ENCODE measurements around the gene ARSJ. TPM values are rescaled to one million over a fixed set of nuclear protein-coding genes. Genes with fewer than 3 reads are reported as not detected.

Gene ARSJ
- total and polyA plus RNA-seq, 2 experiments from 2014 or later = 4.3 to 6.6 TPM

DNA sequence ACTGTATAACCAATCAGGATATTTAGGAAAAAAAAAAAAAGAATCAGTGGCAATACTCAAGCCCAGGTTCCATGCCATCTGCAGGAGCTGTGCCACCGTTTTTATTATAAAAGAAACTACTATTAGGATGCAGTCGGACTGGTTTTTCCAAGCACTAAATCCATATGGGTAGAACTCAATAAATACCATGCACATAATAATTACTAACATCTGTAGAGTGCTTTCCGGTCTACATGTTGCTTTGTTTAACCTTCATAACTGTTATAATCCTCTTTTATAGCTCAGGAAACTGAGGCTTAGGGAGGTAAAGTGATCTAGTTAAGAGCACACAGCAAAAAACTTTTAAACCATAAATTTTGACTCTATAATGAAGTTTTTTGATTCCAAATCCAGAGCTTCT, 24.0 kb downstream of the ARSJ start (continued):
- TF ChIP-seq, protein P1, sequence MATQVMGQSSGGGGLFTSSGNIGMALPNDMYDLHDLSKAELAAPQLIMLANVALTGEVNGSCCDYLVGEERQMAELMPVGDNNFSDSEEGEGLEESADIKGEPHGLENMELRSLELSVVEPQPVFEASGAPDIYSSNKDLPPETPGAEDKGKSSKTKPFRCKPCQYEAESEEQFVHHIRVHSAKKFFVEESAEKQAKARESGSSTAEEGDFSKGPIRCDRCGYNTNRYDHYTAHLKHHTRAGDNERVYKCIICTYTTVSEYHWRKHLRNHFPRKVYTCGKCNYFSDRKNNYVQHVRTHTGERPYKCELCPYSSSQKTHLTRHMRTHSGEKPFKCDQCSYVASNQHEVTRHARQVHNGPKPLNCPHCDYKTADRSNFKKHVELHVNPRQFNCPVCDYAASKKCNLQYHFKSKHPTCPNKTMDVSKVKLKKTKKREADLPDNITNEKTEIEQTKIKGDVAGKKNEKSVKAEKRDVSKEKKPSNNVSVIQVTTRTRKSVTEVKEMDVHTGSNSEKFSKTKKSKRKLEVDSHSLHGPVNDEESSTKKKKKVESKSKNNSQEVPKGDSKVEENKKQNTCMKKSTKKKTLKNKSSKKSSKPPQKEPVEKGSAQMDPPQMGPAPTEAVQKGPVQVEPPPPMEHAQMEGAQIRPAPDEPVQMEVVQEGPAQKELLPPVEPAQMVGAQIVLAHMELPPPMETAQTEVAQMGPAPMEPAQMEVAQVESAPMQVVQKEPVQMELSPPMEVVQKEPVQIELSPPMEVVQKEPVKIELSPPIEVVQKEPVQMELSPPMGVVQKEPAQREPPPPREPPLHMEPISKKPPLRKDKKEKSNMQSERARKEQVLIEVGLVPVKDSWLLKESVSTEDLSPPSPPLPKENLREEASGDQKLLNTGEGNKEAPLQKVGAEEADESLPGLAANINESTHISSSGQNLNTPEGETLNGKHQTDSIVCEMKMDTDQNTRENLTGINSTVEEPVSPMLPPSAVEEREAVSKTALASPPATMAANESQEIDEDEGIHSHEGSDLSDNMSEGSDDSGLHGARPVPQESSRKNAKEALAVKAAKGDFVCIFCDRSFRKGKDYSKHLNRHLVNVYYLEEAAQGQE (IDR thresholded peaks at IDR 0.05; ENCODE audit: unreplicated experiment) = no peak
- TF ChIP-seq NANOG (IDR thresholded peaks at IDR 0.05; ENCODE audit: borderline replicate concordance) (no peak), ZNF331 (CRISPR knock-in tag; IDR thresholded peaks at IDR 0.05; ENCODE audit: low read depth) (no peak)

DNA sequence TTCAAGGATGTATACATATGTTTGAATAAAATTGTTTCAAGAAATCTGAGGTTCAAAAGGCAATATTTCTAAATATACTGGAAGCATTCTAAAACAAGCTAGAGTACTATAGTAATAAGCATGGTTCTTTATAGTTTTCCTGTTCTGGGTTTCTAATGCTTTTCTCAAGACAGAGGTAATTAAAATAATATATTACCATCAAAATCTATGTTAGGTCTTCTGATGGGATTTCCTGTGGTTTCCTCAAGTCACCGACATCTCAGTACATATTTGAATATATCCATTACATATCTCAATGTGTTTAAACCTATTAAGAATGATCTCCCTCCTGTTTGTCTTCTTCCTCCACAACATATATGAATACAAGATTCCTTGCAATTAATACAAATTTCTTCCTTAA, 25.6 kb downstream of the ARSJ start:
- ATAC-seq = no peak
- Histone ChIP-seq H3K9me2 (ENCODE audit: insufficient read depth) (no peaks in the 10 kb centered on the region), H3K36me3 (ENCODE audit: insufficient read depth) (no peaks in the 10 kb centered on the region), H4K20me1 (replicated peaks; ENCODE audit: insufficient read depth) (no peaks in the 10 kb centered on the region), H3K27me3 (ENCODE audit: insufficient read depth) (no peaks in the 10 kb centered on the region), H3K4me2 (no peak overlapping the region), H3F3A (replicated peaks; ENCODE audit: low read depth) (no peaks in the 10 kb centered on the region), H2AFZ (no peak overlapping the region), H3K4me1 (ENCODE audit: insufficient read depth) (peaks cover 10% of the 10 kb centered on the region), H3K4me3 (no peak overlapping the region), H3K79me2 (replicated peaks; ENCODE audit: insufficient read depth) (no peaks in the 10 kb centered on the region), H3K27ac (ENCODE audit: low read depth) (no peak overlapping the region)
- DNase-seq (ENCODE audit: low spot score) = no peak
- Mint-ChIP-seq H3K4me3 (no peak overlapping the region), H3K27ac (no peak overlapping the region), H3K27me3 (ENCODE audit: insufficient read depth, low read depth, poor library complexity) (no peaks in the 10 kb centered on the region), H3K9me3 (no peaks in the 10 kb centered on the region), H3K36me3 (ENCODE audit: low read depth) (no peaks in the 10 kb centered on the region), H3K4me1 (peaks cover 16% of the 10 kb centered on the region)
- TF ChIP-seq STAT1 (IDR thresholded peaks at IDR 0.05; ENCODE audit: unreplicated experiment) (no peak), POLR2AphosphoS5 (IDR thresholded peaks at IDR 0.05; ENCODE audit: low read depth) (no peak), JUNB (IDR thresholded peaks at IDR 0.05; ENCODE audit: unreplicated experiment) (no peak), EZH2phosphoT487 (IDR thresholded peaks at IDR 0.05; ENCODE audit: unreplicated experiment) (no peak)
- TF ChIP-seq, protein P2, sequence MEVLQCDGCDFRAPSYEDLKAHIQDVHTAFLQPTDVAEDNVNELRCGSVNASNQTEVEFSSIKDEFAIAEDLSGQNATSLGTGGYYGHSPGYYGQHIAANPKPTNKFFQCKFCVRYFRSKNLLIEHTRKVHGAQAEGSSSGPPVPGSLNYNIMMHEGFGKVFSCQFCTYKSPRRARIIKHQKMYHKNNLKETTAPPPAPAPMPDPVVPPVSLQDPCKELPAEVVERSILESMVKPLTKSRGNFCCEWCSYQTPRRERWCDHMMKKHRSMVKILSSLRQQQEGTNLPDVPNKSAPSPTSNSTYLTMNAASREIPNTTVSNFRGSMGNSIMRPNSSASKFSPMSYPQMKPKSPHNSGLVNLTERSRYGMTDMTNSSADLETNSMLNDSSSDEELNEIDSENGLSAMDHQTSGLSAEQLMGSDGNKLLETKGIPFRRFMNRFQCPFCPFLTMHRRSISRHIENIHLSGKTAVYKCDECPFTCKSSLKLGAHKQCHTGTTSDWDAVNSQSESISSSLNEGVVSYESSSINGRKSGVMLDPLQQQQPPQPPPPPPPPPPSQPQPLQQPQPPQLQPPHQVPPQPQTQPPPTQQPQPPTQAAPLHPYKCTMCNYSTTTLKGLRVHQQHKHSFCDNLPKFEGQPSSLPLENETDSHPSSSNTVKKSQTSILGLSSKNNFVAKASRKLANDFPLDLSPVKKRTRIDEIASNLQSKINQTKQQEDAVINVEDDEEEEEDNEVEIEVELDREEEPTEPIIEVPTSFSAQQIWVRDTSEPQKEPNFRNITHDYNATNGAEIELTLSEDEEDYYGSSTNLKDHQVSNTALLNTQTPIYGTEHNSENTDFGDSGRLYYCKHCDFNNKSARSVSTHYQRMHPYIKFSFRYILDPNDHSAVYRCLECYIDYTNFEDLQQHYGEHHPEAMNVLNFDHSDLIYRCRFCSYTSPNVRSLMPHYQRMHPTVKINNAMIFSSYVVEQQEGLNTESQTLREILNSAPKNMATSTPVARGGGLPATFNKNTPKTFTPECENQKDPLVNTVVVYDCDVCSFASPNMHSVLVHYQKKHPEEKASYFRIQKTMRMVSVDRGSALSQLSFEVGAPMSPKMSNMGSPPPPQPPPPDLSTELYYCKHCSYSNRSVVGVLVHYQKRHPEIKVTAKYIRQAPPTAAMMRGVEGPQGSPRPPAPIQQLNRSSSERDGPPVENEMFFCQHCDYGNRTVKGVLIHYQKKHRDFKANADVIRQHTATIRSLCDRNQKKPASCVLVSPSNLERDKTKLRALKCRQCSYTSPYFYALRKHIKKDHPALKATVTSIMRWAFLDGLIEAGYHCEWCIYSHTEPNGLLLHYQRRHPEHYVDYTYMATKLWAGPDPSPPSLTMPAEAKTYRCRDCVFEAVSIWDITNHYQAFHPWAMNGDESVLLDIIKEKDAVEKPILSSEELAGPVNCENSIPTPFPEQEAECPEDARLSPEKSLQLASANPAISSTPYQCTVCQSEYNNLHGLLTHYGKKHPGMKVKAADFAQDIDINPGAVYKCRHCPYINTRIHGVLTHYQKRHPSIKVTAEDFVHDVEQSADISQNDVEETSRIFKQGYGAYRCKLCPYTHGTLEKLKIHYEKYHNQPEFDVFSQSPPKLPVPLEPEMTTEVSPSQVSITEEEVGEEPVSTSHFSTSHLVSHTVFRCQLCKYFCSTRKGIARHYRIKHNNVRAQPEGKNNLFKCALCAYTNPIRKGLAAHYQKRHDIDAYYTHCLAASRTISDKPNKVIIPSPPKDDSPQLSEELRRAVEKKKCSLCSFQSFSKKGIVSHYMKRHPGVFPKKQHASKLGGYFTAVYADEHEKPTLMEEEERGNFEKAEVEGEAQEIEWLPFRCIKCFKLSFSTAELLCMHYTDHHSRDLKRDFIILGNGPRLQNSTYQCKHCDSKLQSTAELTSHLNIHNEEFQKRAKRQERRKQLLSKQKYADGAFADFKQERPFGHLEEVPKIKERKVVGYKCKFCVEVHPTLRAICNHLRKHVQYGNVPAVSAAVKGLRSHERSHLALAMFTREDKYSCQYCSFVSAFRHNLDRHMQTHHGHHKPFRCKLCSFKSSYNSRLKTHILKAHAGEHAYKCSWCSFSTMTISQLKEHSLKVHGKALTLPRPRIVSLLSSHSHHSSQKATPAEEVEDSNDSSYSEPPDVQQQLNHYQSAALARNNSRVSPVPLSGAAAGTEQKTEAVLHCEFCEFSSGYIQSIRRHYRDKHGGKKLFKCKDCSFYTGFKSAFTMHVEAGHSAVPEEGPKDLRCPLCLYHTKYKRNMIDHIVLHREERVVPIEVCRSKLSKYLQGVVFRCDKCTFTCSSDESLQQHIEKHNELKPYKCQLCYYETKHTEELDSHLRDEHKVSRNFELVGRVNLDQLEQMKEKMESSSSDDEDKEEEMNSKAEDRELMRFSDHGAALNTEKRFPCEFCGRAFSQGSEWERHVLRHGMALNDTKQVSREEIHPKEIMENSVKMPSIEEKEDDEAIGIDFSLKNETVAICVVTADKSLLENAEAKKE (CRISPR knock-in tag; IDR thresholded peaks at IDR 0.05) = no peak

Measured in GM23338 (cell line).